Caco-2 (cell line): ENCODE measurements around the gene KLHL15. TPM values are rescaled to one million over a fixed set of nuclear protein-coding genes. Genes with fewer than 3 reads are reported as not detected.

ENCODE experiments used
- BruUV-seq: library from RNA; stranded (reverse); fragments of 400-500 nt; replicated peaks from 2 replicates; lab custom pipeline; 2021; lab: Mats Ljungman, UMichigan
- CTCF ChIA-PET: fragments of 300-600 bp; sonication (Branson Sonifier 250); formaldehyde crosslinking; loops from one replicate; lab custom pipeline; 2022; ENCODE audit warnings: antibody characterized with exemption; lab: Charles Lee
- POLR2A ChIA-PET: fragments of 300-600 bp; sonication (Branson Sonifier 250); formaldehyde crosslinking; loops from one replicate; lab custom pipeline; 2022; ENCODE audit warnings: antibody characterized with exemption; lab: Charles Lee
- DNase-seq, 2 experiments: peaks; one replicate each; pipeline versions ENCODE4 v3.0.0 to v3.0.0-alpha.2; 2020 to 2022
- H3K27me3 ChIP-seq: replicated peaks from 2 replicates; pipeline ENCODE4 v1.6.0; 2011; ENCODE audit warnings: low read length; ENCODE audit not compliant: control insufficient read depth, insufficient read depth
- H3K36me3 ChIP-seq: 2 replicates; pipeline ENCODE4 v1.5.1; 2011; ENCODE audit warnings: low read length; ENCODE audit not compliant: control insufficient read depth, insufficient read depth
- H3K4me1 ChIP-seq: fragments of 250-450 bp; sonication (Bioruptor Pico); 2 replicates; pipeline ENCODE4 v1.5.1; 2020; ENCODE audit warnings: mild to moderate bottlenecking
- H3K4me3 ChIP-seq: 2 replicates; pipeline ENCODE4 v1.5.1; 2011; ENCODE audit warnings: low read depth, mild to moderate bottlenecking, control low read depth, low read length
- H3K9me3 ChIP-seq: fragments of 250-450 bp; sonication (Bioruptor Pico); 2 replicates; pipeline ENCODE4 v1.5.1; 2020; ENCODE audit warnings: mild to moderate bottlenecking, moderate library complexity
- H3K27ac Mint-ChIP-seq: one replicate; pipeline ENCODE4 v1.8.0; 2022; ENCODE audit warnings: mixed read lengths; ENCODE audit not compliant: unreplicated experiment
- H3K27me3 Mint-ChIP-seq: one replicate; pipeline ENCODE4 v1.8.0; 2022; ENCODE audit warnings: mixed read lengths; ENCODE audit not compliant: insufficient read depth, unreplicated experiment
- H3K36me3 Mint-ChIP-seq: one replicate; pipeline ENCODE4 v1.8.0; 2022; ENCODE audit warnings: mild to moderate bottlenecking, mixed read lengths; ENCODE audit not compliant: insufficient read depth, unreplicated experiment
- H3K4me1 Mint-ChIP-seq: one replicate; pipeline ENCODE4 v1.8.0; 2022; ENCODE audit warnings: low read depth, mixed read lengths; ENCODE audit not compliant: unreplicated experiment
- H3K4me3 Mint-ChIP-seq: one replicate; pipeline ENCODE4 v1.8.0; 2022; ENCODE audit warnings: mild to moderate bottlenecking, moderate library complexity, mixed read lengths; ENCODE audit not compliant: unreplicated experiment
- H3K9me3 Mint-ChIP-seq: one replicate; pipeline ENCODE4 v1.8.0; 2022; ENCODE audit warnings: mixed read lengths; ENCODE audit not compliant: unreplicated experiment
- intact Hi-C: fragments of 100-400 bp; cut with micrococcal nuclease; formaldehyde crosslinking; loops from one replicate; pipeline ENCODE4 v1.10.0; 2022; ENCODE audit not compliant: unreplicated experiment
- total RNA-seq: library from RNA; stranded (reverse); gene quantifications from 2 replicates; pipeline ENCODE4 v1.2.3, GENCODE V29; 2022
- TF ChIP-seq, protein P1 (sequence below), 2 experiments: fragments of 200-600 bp in 1 of 2; IDR thresholded peaks; 1 replicate in 1 of 2; 2 replicates in 1 of 2; pipeline versions ENCODE4 v1.5.1 to v1.8.0; 2011 to 2022; ENCODE audit warnings: antibody characterized with exemption in 1 of 2, control low read depth in 1 of 2, inconsistent platforms in 1 of 2, low read depth in 1 of 2, low read length in 1 of 2, mild to moderate bottlenecking in 1 of 2, moderate library complexity in 1 of 2; ENCODE audit not compliant: insufficient read depth in 1 of 2, severe bottlenecking in 1 of 2, unreplicated experiment in 1 of 2

Gene KLHL15
- total RNA-seq, 1 experiment from 2014 or later: 7.4 TPM

DNA sequence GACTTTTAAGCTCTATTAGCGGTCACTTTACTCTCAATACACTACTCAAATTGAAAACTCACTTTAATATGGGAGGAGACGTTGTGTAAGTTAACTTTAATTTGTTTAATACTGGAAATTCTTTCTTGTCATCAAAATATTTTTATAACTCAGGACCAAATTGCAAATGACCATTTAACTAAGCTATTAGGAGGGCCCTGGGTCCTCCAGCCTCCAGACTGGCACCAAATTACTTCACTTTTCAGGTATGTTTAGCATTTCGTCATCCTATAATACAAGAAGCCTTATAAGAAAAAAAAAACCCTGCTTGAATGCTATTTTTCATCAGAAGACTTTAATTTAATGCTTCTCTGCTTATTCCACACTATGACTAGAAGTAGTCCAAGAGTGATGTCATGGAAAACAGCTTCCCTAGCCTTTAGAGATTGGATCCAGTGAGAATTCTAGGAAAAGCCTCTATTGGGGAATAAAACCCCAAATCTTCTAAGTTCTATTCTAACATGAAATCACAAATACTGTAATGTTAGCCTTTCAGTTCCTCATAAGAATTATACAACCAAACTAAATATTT, 6.6 kb downstream of the KLHL15 start:
- ChIA-PET POLR2A (no interaction called here), CTCF (no interaction called here)
- Histone ChIP-seq H3K4me1 (no peaks in the 10 kb centered on the region), H3K9me3 (no peaks in the 10 kb centered on the region), H3K4me3 (no peak overlapping the region), H3K27me3 (no peaks in the 10 kb centered on the region), H3K36me3 (no peaks in the 10 kb centered on the region)
- Mint-ChIP-seq H3K36me3 (peaks cover 14% of the 10 kb centered on the region), H3K27me3 (no peaks in the 10 kb centered on the region), H3K4me1 (no peaks in the 10 kb centered on the region), H3K4me3 (no peak overlapping the region), H3K27ac (no peak overlapping the region), H3K9me3 (no peaks in the 10 kb centered on the region)
- DNase-seq: no peak
- intact Hi-C loops: loop anchor here (10.0 kb wide), 1 partner anchor 86 kb away; no protein-coding TSS in a partner anchor
- no TSS peak for BruUV-seq
- TF ChIP-seq, protein P1, sequence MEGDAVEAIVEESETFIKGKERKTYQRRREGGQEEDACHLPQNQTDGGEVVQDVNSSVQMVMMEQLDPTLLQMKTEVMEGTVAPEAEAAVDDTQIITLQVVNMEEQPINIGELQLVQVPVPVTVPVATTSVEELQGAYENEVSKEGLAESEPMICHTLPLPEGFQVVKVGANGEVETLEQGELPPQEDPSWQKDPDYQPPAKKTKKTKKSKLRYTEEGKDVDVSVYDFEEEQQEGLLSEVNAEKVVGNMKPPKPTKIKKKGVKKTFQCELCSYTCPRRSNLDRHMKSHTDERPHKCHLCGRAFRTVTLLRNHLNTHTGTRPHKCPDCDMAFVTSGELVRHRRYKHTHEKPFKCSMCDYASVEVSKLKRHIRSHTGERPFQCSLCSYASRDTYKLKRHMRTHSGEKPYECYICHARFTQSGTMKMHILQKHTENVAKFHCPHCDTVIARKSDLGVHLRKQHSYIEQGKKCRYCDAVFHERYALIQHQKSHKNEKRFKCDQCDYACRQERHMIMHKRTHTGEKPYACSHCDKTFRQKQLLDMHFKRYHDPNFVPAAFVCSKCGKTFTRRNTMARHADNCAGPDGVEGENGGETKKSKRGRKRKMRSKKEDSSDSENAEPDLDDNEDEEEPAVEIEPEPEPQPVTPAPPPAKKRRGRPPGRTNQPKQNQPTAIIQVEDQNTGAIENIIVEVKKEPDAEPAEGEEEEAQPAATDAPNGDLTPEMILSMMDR (IDR thresholded peaks at IDR 0.05; ENCODE audit: insufficient read depth in 1 of 2, low read depth in 1 of 2, low read length in 1 of 2, severe bottlenecking in 1 of 2, unreplicated experiment in 1 of 2): no peak

DNA sequence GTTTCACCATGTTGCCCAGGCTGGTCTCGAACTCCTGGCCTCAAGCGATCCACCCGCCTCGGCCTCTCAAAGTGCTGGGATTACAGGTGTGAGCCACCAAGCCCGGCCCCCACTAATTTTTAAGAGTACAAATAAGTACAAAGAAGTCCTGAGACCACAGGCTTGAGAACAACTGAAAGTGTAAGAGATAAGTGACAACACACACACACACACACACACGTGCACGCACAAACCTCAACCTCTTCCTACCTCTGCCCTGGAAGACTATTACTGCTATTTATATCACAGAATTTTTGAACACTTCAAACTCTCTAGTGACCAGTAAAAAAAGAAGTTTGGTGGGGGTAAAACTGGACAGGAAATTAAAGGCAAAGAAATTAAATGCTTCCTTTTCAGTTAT, 7.5 kb downstream of the KLHL15 start:
- no peak for DNase-seq
- Mint-ChIP-seq H3K36me3 (peaks cover 14% of the 10 kb centered on the region), H3K9me3 (no peaks in the 10 kb centered on the region), H3K4me3 (no peak overlapping the region), H3K4me1 (no peaks in the 10 kb centered on the region), H3K27me3 (no peaks in the 10 kb centered on the region), H3K27ac (no peak overlapping the region)
- H3K4me1 ChIP-seq: no peaks in the 10 kb centered on the region
- H3K27me3 ChIP-seq: no peaks in the 10 kb centered on the region
- BruUV-seq: no TSS peak
- H3K9me3 ChIP-seq: no peaks in the 10 kb centered on the region
- H3K4me3 ChIP-seq: no peak overlapping the region
- ChIA-PET CTCF (no interaction called here), POLR2A (no interaction called here)
- intact Hi-C loops: no loop called here
- H3K36me3 ChIP-seq: no peaks in the 10 kb centered on the region
- TF ChIP-seq, protein P1 (IDR thresholded peaks at IDR 0.05; ENCODE audit: insufficient read depth in 1 of 2, low read depth in 1 of 2, low read length in 1 of 2, severe bottlenecking in 1 of 2, unreplicated experiment in 1 of 2): no peak

DNA sequence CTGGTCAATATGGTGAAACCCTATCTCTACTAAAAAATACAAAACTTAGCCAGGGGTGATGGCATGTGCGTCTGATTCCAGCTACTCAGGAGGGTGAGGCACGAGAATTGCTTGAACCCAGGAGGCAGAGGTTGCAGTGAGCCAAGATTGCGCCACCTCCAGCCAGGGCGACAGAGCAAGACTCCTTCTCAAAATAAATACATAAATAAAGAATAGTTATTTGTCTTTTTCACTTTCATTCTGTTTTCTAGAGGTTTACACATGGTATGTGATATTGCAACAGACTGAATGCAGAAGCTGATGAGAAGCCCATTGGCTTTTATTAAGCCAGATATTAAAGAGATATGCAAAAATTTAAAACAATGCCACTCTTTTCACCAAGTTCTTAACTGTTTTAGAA, 8.2 kb downstream of the KLHL15 start:
- H3K4me3 Mint-ChIP-seq: no peak overlapping the region
- no peak for DNase-seq
- TF ChIP-seq, protein P1 (IDR thresholded peaks at IDR 0.05; ENCODE audit: insufficient read depth in 1 of 2, low read depth in 1 of 2, low read length in 1 of 2, severe bottlenecking in 1 of 2, unreplicated experiment in 1 of 2): no peak
- POLR2A ChIA-PET: no interaction called here
- Histone ChIP-seq H3K4me1 (no peaks in the 10 kb centered on the region), H3K4me3 (no peak overlapping the region), H3K36me3 (no peaks in the 10 kb centered on the region), H3K9me3 (no peaks in the 10 kb centered on the region), H3K27me3 (no peaks in the 10 kb centered on the region)
- H3K4me1 Mint-ChIP-seq: no peaks in the 10 kb centered on the region
- H3K27ac Mint-ChIP-seq: no peak overlapping the region
- no peaks in the 10 kb centered on the region for H3K27me3 Mint-ChIP-seq
- CTCF ChIA-PET: no interaction called here
- no TSS peak for BruUV-seq
- no peaks in the 10 kb centered on the region for H3K9me3 Mint-ChIP-seq
- intact Hi-C loops: no loop called here
- peaks cover 12% of the 10 kb centered on the region for H3K36me3 Mint-ChIP-seq
